AML-193 (cell line): ENCODE measurements around the gene ELAPOR2.
"Not testable (repeated sequence)": the region's sequence is repeated elsewhere in the genome, so short reads cannot be mapped to it uniquely, and the experiment has no call there.

Experiments used
- DNase-seq, 2 experiments: peaks; one replicate each; lab custom pipeline; 2025; lab: John Stamatoyannopoulos, UW

ELAPOR2 gene

GRCh38 chr7:87059525-87060287, at the start of gene ELAPOR2:
Gene ELAPOR2, minus strand, starts transcription at chr7:87059654. Its CDS starts 141 bp downstream, at chr7:87059513.
- DNase-seq: no peak

- no peak for DNase-seq
Measured at GRCh38 chr7:87107949-87108776, 48.7 kb upstream of the ELAPOR2 start.

GRCh38 chr7:87106974-87107612, 47.6 kb upstream of the ELAPOR2 start:
- DNase-seq: no peak

- no peak for DNase-seq
Measured at GRCh38 chr7:87105401-87105800, 45.9 kb upstream of the ELAPOR2 start.

- no peak for DNase-seq
Measured at GRCh38 chr7:87100326-87100725, 40.9 kb upstream of the ELAPOR2 start.

- DNase-seq: not testable (repeated sequence)
Measured at GRCh38 chr7:87097375-87097774, 37.9 kb upstream of the ELAPOR2 start.

- no peak for DNase-seq
Measured at GRCh38 chr7:87094322-87094721, 34.9 kb upstream of the ELAPOR2 start.

GRCh38 chr7:87092568-87093091, 33.2 kb upstream of the ELAPOR2 start:
- no peak for DNase-seq

GRCh38 chr7:87091487-87092066, 32.1 kb upstream of the ELAPOR2 start:
- no peak for DNase-seq

- no peak for DNase-seq
Measured at GRCh38 chr7:87083865-87084519, 24.5 kb upstream of the ELAPOR2 start.

- no peak for DNase-seq
Measured at GRCh38 chr7:87082675-87083074, 23.2 kb upstream of the ELAPOR2 start.

GRCh38 chr7:87075671-87076404, 16.4 kb upstream of the ELAPOR2 start:
- no peak for DNase-seq

- DNase-seq: no peak
Measured at GRCh38 chr7:87067788-87068187, 8.3 kb upstream of the ELAPOR2 start.

GRCh38 chr7:87060288-87060537, 759 bp upstream of the ELAPOR2 start:
- no peak for DNase-seq

- no peak for DNase-seq
Measured at GRCh38 chr7:87058744-87059524, 520 bp downstream of the ELAPOR2 start.

GRCh38 chr7:87057210-87057609, 2.2 kb downstream of the ELAPOR2 start:
- no peak for DNase-seq

GRCh38 chr7:87056346-87056745, 3.1 kb downstream of the ELAPOR2 start:
- no peak for DNase-seq

GRCh38 chr7:87048839-87049238, 10.6 kb downstream of the ELAPOR2 start:
- DNase-seq: no peak

- no peak for DNase-seq
Measured at GRCh38 chr7:87046456-87046855, 13.0 kb downstream of the ELAPOR2 start.

GRCh38 chr7:87044713-87045112, 14.7 kb downstream of the ELAPOR2 start:
- not testable (repeated sequence) for DNase-seq
